Right renal pelvis (tissue), 4 donors: ENCODE measurements around the gene GCLC. TPM values are rescaled to one million over a fixed set of nuclear protein-coding genes. Genes with fewer than 3 reads are reported as not detected.

Source experiments
- DNase-seq, 4 donors: peaks; one replicate each; pipeline ENCODE4 v3.0.0-alpha.2; 2013; ENCODE audit warnings: low read depth in 4 of 4, low spot score in 3 of 4, missing footprints in 1 of 4
- polyA plus RNA-seq, 4 donors: library from polyadenylated mRNA; unstranded; fragments of 120-200 nt; gene quantifications; one replicate each; pipeline ENCODE4 v1.2.1, GENCODE V29; 2013; ENCODE audit not compliant: insufficient read length in 4 of 4

Gene GCLC
- polyA plus RNA-seq, 4 donors = 21.1 to 26.2 (median 25.0) TPM

- DNase-seq = no peak
Measured at GRCh38 chr6:53527249-53527765, 17.6 kb downstream of the GCLC start.

GRCh38 chr6:53526000-53526399, 18.9 kb downstream of the GCLC start:
- no peak for DNase-seq

GRCh38 chr6:53524455-53524815, 20.5 kb downstream of the GCLC start:
- no peak for DNase-seq

- DNase-seq = no peak
Measured at GRCh38 chr6:53523511-53524454, 21.1 kb downstream of the GCLC start.

- no peak for DNase-seq
Measured at GRCh38 chr6:53520320-53520928, 24.5 kb downstream of the GCLC start.

- no peak for DNase-seq
Measured at GRCh38 chr6:53518862-53519261, 26.0 kb downstream of the GCLC start.

- no peak for DNase-seq
Measured at GRCh38 chr6:53517021-53517420, 27.9 kb downstream of the GCLC start.

GRCh38 chr6:53514677-53515076, 30.2 kb downstream of the GCLC start:
- no peak for DNase-seq

- no peak for DNase-seq
Measured at GRCh38 chr6:53513519-53513966, 31.4 kb downstream of the GCLC start.

GRCh38 chr6:53513056-53513455, 31.8 kb downstream of the GCLC start:
- no peak for DNase-seq

GRCh38 chr6:53512626-53513025, 32.3 kb downstream of the GCLC start:
- no peak for DNase-seq

- no peak for DNase-seq
Measured at GRCh38 chr6:53510746-53511145, 34.2 kb downstream of the GCLC start.

GRCh38 chr6:53506872-53507271, 38.0 kb downstream of the GCLC start:
- DNase-seq = no peak

GRCh38 chr6:53504512-53504911, 40.4 kb downstream of the GCLC start:
- no peak for DNase-seq

GRCh38 chr6:53503060-53503459, 41.8 kb downstream of the GCLC start:
- DNase-seq = no peak

GRCh38 chr6:53501432-53501831, 43.5 kb downstream of the GCLC start:
- DNase-seq = no peak

- no peak for DNase-seq
Measured at GRCh38 chr6:53500095-53500494, 44.8 kb downstream of the GCLC start.

- DNase-seq = no peak
Measured at GRCh38 chr6:53499094-53499493, 45.8 kb downstream of the GCLC start.

- no peak for DNase-seq
Measured at GRCh38 chr6:53498649-53499048, 46.3 kb downstream of the GCLC start.

- no peak for DNase-seq
Measured at GRCh38 chr6:53497905-53498304, 47.0 kb downstream of the GCLC start.

GRCh38 chr6:53496797-53497375, 48.0 kb downstream of the GCLC start:
- DNase-seq = no peak
